ENCODE results near the gene RRAD.

DNA sequence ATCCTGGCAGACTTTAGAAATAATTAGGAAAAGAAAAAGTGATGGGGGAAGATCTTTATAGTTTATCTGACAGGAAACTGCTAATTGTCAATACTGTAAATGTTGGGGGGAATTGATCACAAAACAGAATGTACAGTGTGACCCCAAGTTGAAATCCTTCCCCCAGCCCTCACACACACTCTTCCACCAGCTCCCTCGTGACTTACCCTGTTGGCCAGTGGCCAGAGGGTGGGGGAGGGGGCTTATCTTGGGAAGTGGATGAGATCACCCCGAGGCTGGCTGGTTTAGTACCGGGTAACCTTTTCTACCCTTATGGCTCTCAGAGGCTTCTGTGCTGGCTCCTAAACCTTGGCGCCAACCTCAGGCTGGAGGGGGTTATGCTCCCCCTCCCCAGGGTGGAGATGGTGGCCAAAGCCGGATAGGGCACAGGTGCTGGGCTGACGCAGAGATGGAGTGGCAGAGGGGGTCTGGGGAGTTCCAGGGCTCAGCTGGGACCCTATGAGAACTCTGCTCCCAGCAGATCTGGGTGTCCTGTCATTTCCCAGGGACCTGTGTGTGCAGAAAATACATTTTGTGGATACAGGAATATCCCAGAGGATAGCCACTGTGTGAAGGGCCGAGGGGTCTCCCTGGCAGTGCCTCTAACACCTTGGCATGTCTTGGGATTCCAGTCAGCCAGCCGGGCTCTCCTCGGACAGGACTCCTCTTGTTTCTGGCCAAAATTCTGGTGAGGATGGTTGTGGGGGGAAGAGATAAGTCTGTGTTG lies 25.2 kb downstream of the RRAD start:
- TF ChIP-seq, protein P1, sequence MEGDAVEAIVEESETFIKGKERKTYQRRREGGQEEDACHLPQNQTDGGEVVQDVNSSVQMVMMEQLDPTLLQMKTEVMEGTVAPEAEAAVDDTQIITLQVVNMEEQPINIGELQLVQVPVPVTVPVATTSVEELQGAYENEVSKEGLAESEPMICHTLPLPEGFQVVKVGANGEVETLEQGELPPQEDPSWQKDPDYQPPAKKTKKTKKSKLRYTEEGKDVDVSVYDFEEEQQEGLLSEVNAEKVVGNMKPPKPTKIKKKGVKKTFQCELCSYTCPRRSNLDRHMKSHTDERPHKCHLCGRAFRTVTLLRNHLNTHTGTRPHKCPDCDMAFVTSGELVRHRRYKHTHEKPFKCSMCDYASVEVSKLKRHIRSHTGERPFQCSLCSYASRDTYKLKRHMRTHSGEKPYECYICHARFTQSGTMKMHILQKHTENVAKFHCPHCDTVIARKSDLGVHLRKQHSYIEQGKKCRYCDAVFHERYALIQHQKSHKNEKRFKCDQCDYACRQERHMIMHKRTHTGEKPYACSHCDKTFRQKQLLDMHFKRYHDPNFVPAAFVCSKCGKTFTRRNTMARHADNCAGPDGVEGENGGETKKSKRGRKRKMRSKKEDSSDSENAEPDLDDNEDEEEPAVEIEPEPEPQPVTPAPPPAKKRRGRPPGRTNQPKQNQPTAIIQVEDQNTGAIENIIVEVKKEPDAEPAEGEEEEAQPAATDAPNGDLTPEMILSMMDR (IDR thresholded peaks at IDR 0.05) = no peak
- TF ChIP-seq POLR2AphosphoS5 (IDR thresholded peaks at IDR 0.05; ENCODE audit: low read depth, low read length) = no peak

Measured in Panc1 (cell line).